Prostate gland (tissue), 2 donors: ENCODE results near the gene CACNA1H. TPM values are rescaled to one million over a fixed set of nuclear protein-coding genes. Genes with fewer than 3 reads are reported as not detected.

Experiments
- DNase-seq: peaks from one replicate; pipeline ENCODE4 v3.0.0-alpha.2; 2019; ENCODE audit warnings: low spot score
- H3K27ac ChIP-seq, 2 donors: fragments of 200-600 bp; sonication (generic); 2 replicates each; pipeline ENCODE4 v1.5.1; 2017 to 2019
- H3K27me3 ChIP-seq: fragments of 200-600 bp; sonication (generic); replicated peaks from 2 replicates; pipeline ENCODE4 v1.5.1; 2019; ENCODE audit not compliant: insufficient read depth
- H3K36me3 ChIP-seq, 2 donors: fragments of 200-600 bp; sonication (generic); 1 replicate in 1 of 2; 2 replicates in 1 of 2; pipeline versions ENCODE4 v1.5.1 to v1.8.1; 2017 to 2019
- H3K4me1 ChIP-seq: fragments of 200-600 bp; sonication (generic); replicated peaks from 2 replicates; pipeline ENCODE4 v1.5.1; 2019
- H3K4me3 ChIP-seq, 2 donors: fragments of 200-600 bp; sonication (generic); 2 replicates each; pipeline ENCODE4 v1.5.1; 2017 to 2019
- H3K9me3 ChIP-seq: fragments of 200-600 bp; sonication (generic); 2 replicates; pipeline ENCODE4 v1.5.1; 2017
- POLR2A ChIP-seq: fragments of 450-650 bp; IDR thresholded peaks from one replicate; pipeline ENCODE4 v1.6.1; 2016; ENCODE audit warnings: antibody characterized with exemption, mild to moderate bottlenecking
- POLR2AphosphoS5 ChIP-seq: sonication (generic); formaldehyde crosslinking; IDR thresholded peaks from one replicate; pipeline ENCODE4 v1.6.1; 2017; ENCODE audit warnings: antibody characterized with exemption
- WGBS: methylation state at CpG from one replicate; pipeline ENCODE4 v1.1.5; 2018; 5-methylcytosine and 5-hydroxymethylcytosine counted together
- intact Hi-C: fragments of 100-400 bp; cut with DNase I; formaldehyde crosslinking; loops from one replicate; pipeline ENCODE4 v1.14.2; 2022
- total RNA-seq, 2 donors: library from RNA; depleted of rRNA; stranded (reverse); fragments of >200 nt; gene quantifications; one replicate each; pipeline ENCODE4 v1.1.0, GENCODE V29; 2016
- TF ChIP-seq, protein P1 (sequence below), 4 experiments: fragments of 200-600 bp in 2 of 4; fragments of 450-650 bp in 2 of 4; sonication (generic) in 2 of 4; IDR thresholded peaks; 1 replicate in 3 of 4; 2 replicates in 1 of 4; pipeline ENCODE4 v1.5.1; 2016 to 2019; ENCODE audit warnings: antibody characterized with exemption in 4 of 4, mild to moderate bottlenecking in 2 of 4, moderate library complexity in 2 of 4

Gene CACNA1H
- total RNA-seq, 2 donors from 2014 or later = 32.5 to 111 TPM

DNA sequence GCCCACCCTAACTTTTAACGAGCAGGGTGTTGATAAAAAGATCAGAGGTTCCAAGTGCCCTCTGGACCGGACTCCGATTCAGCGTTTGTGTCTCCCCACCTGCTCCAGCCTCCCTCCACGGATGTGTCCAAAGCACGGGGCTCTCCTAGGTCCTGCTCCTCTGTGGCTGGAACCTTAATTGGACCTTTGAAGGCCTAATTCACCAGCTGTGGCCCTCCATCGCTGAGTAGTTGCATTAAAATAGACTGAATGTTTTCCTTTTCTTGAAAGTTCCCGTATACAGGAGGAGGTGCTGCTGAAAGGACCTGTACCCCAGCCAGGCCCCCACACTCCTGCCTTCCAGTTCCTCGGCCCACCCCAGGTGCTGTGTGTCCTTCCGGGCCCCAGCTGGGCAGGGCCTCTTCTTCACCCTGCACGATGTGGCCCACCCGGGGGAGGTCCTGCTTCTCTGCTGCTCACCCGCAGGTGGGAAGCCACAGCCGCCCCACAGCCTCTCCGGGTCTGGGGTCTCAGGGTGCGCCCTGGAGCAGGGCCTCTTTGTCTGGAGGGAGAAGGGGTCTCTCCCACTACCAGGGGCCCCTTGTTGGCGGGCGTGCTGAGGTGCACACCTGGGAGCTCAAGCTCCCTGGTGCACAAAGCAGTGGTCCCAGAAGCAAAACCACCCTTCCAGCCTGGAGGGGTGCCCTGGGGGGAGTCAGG is 1.3 kb upstream of the CACNA1H start:
- no peak overlapping the region for H3K27ac ChIP-seq

DNA sequence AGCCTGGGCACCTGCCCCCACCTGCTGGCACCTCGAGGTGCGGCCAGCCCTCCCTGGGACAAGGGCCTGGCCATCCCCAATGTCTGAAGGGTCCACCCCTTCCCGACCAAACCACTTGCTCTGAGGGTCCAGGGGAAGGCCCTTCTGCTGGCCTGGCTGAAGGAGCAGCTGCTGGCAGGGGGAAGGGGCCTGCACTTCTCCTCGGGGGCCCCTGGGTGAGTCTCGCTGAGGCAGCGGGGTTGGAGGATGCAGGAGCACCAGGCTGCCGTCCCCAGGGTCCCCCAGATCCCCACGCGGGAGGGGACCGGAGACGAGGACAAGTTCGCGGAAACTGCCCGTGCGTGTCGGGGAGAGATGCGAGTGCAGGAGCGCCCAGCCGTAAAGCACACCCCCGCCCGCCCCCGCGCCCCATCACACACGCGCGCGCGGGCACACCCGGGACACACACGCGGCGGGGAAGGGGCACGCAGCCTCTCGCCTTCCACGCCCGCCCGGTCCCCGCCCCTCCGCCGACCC is 725 bp upstream of the CACNA1H start:
- H3K27ac ChIP-seq = no peak overlapping the region
- 20% methylated on average over 10 of the region's 40 CpGs for WGBS

More for the DNA sequence above, 1.3 kb upstream of the CACNA1H start:
- Histone ChIP-seq H3K4me1 (peaks cover 6% of the 10 kb centered on the region), H3K9me3 (no peaks in the 10 kb centered on the region), H3K36me3 (no peaks in the 10 kb centered on the region), H3K27me3 (no peaks in the 10 kb centered on the region), H3K4me3 (no peak overlapping the region)
- no peak for DNase-seq
- intact Hi-C loops = no loop called here
- 67% methylated on average over 16 of the region's 18 CpGs for WGBS
- no peak for TF ChIP-seq POLR2A
- TF ChIP-seq, protein P1, sequence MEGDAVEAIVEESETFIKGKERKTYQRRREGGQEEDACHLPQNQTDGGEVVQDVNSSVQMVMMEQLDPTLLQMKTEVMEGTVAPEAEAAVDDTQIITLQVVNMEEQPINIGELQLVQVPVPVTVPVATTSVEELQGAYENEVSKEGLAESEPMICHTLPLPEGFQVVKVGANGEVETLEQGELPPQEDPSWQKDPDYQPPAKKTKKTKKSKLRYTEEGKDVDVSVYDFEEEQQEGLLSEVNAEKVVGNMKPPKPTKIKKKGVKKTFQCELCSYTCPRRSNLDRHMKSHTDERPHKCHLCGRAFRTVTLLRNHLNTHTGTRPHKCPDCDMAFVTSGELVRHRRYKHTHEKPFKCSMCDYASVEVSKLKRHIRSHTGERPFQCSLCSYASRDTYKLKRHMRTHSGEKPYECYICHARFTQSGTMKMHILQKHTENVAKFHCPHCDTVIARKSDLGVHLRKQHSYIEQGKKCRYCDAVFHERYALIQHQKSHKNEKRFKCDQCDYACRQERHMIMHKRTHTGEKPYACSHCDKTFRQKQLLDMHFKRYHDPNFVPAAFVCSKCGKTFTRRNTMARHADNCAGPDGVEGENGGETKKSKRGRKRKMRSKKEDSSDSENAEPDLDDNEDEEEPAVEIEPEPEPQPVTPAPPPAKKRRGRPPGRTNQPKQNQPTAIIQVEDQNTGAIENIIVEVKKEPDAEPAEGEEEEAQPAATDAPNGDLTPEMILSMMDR (IDR thresholded peaks at IDR 0.05) = no peak

DNA sequence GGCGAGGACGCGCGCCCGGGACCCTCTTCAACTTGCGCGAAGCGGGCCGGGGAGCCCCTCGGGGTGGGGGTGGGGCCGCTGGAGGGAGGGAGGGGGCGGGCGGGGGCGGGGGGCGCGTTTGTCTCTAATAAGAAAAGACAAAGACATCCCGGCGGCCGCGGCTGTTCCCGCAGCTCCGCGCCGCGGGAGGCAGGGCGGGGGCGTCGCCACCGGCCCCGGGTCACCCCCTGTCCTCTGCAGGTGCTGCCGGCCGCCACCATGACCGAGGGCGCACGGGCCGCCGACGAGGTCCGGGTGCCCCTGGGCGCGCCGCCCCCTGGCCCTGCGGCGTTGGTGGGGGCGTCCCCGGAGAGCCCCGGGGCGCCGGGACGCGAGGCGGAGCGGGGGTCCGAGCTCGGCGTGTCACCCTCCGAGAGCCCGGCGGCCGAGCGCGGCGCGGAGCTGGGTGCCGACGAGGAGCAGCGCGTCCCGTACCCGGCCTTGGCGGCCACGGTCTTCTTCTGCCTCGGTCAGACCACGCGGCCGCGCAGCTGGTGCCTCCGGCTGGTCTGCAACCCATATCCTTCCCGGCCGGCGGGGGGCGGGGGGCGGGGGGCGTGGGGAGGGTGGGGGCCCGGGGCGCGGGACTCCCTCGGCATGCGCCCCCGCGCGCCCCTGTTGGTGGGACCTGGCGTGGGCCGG is 714 bp downstream of the CACNA1H start:
- Histone ChIP-seq H3K36me3 (no peaks in the 10 kb centered on the region), H3K27ac (peak overlapping the region; percentile 76 to 87), H3K9me3 (no peaks in the 10 kb centered on the region), H3K4me3 (peak overlapping the region; percentile 35 to 53), H3K27me3 (no peaks in the 10 kb centered on the region), H3K4me1 (peaks cover 6% of the 10 kb centered on the region)
- DNase-seq = no peak
- TF ChIP-seq, protein P1 (IDR thresholded peaks at IDR 0.05) = no peak
- TF ChIP-seq POLR2AphosphoS5 (no peak), POLR2A (no peak)
- intact Hi-C loops = loop anchor here (2.0 kb wide), 1 partner anchor 29 kb away; no protein-coding TSS in a partner anchor
- 2% methylated on average over 9 of the region's 94 CpGs for WGBS

More for the DNA sequence above, 725 bp upstream of the CACNA1H start:
- peaks cover 6% of the 10 kb centered on the region for H3K4me1 ChIP-seq
- TF ChIP-seq, protein P1 (IDR thresholded peaks at IDR 0.05) = no peak
- TF ChIP-seq POLR2A (no peak), POLR2AphosphoS5 (no peak)
- H3K36me3 ChIP-seq = no peaks in the 10 kb centered on the region
- H3K9me3 ChIP-seq = no peaks in the 10 kb centered on the region
- H3K27me3 ChIP-seq = no peaks in the 10 kb centered on the region
- no peak for DNase-seq
- intact Hi-C loops = no loop called here
- peak overlapping the region; percentile 28 to 57 for H3K4me3 ChIP-seq

DNA sequence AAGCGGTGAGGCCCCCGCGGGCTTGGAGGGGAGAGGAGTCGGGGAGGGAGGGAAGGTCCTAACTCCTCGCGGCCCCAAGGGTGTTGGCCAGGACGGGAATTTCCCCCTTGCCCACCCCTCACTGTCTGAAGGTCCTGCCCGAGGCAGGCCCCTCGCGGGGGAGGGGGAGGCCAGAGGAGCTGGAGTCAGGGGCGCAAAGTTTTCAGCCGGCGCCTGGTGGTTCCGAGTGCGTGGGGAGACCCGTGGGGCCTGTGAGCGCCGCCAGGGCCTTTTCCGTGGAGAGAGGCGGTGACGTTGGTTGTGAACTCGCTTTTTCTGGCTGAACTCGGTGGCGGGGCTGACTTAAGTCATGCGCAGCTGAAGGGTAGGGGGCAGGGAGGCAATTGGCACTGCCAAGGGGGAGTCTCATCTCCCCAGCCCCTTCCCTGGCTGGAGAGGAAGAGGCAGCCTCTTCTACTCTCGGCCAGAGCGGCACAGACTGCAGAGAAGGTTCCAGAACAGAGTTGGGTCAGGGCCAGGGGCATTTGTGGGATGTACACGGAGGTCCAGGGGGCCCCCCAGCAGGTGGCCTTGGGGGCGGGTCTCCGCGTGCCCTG is 1.5 kb downstream of the CACNA1H start:
- 43% methylated on average over 29 of the region's 31 CpGs for WGBS
- Histone ChIP-seq H3K27me3 (no peaks in the 10 kb centered on the region), H3K4me3 (peak overlapping the region; percentile 35 to 53), H3K9me3 (no peaks in the 10 kb centered on the region), H3K4me1 (peaks cover 6% of the 10 kb centered on the region), H3K27ac (peak overlapping the region; percentile 76 to 87), H3K36me3 (no peaks in the 10 kb centered on the region)
- TF ChIP-seq POLR2A = no peak
- TF ChIP-seq, protein P1 (IDR thresholded peaks at IDR 0.05) = no peak
- TF ChIP-seq POLR2AphosphoS5 = peak; percentile 40
- no peak for DNase-seq
- intact Hi-C loops = loop anchor here (2.0 kb wide), 1 partner anchor 28 kb away; no protein-coding TSS in a partner anchor
